ENCODE measurements around the gene DPP7. TPM values are rescaled to one million over a fixed set of nuclear protein-coding genes. Genes with fewer than 3 reads are reported as not detected.

The DPP7 gene
- total RNA-seq, 1 experiment from 2014 or later: 230 TPM

DNA sequence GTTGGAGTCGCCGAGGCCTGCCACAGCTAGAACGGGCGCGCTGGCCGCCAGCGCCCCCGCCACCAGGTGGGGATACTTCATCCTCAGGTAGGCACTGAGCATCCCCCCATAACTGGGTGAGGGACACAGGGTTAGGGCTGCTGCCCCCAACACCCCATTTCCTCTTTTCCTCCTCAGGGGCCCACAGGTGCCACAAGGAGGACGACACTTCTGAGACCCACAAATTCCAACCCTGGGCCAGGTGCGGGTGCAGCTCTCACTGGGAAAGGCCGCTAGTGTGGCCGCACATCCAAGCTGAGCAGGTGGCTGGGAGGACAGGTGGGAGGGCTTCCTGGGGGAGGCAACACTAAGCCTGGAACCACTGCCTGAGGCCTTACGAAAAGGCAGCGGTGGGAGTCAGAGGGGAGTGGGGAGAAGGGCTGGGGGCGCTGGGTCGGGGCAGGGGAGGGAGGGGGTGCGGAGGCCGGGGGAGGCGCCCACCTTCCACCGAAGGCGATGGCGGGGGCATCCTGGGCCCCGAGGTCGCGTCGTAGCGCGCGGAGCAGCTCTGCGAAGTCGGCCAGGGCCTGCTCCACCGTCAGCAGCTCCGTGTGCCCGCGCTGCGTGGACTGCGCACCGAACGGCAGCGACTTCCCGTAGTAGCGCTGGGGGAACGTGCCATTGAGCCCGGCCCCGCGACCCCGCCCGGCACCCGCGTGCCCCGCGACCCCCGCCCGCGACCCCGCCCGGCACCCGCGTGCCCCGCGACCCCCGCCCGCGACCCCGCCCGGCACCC lies 961 bp downstream of the DPP7 start:
- ChIA-PET POLR2A (interaction anchor here (0.6 kb wide), 1 partner anchor 28 kb away, joined by 3 read pairs; no protein-coding TSS in a partner anchor), CTCF (interaction anchor here (0.6 kb wide), 2 partner anchors 14 to 117 kb away, joined by 3 to 4 read pairs; partner anchors contain the start of gene SLC34A3)
- Mint-ChIP-seq H3K27ac (ENCODE audit: unreplicated experiment) (no peak overlapping the region), H3K27me3 (ENCODE audit: insufficient read depth, unreplicated experiment) (no peaks in the 10 kb centered on the region), H3K36me3 (ENCODE audit: insufficient read depth, unreplicated experiment) (peaks cover 9% of the 10 kb centered on the region), H3K9me3 (ENCODE audit: unreplicated experiment) (no peaks in the 10 kb centered on the region), H3K4me1 (ENCODE audit: low read depth, unreplicated experiment) (peaks cover 17% of the 10 kb centered on the region), H3K4me3 (ENCODE audit: unreplicated experiment) (peak overlapping the region; percentile 66)
- Histone ChIP-seq H3K36me3 (ENCODE audit: control insufficient read depth, insufficient read depth, low read length) (no peaks in the 10 kb centered on the region; the same call in 1 of the 2 replicates), H3K4me1 (peaks cover 29% of the 10 kb centered on the region), H3K9me3 (no peaks in the 10 kb centered on the region), H3K4me3 (ENCODE audit: low read depth, low read length) (peak overlapping the region; percentile 70), H3K27me3 (replicated peaks; ENCODE audit: control insufficient read depth, insufficient read depth, low read length) (no peaks in the 10 kb centered on the region)
- no peak for DNase-seq
- TF ChIP-seq, protein P1, sequence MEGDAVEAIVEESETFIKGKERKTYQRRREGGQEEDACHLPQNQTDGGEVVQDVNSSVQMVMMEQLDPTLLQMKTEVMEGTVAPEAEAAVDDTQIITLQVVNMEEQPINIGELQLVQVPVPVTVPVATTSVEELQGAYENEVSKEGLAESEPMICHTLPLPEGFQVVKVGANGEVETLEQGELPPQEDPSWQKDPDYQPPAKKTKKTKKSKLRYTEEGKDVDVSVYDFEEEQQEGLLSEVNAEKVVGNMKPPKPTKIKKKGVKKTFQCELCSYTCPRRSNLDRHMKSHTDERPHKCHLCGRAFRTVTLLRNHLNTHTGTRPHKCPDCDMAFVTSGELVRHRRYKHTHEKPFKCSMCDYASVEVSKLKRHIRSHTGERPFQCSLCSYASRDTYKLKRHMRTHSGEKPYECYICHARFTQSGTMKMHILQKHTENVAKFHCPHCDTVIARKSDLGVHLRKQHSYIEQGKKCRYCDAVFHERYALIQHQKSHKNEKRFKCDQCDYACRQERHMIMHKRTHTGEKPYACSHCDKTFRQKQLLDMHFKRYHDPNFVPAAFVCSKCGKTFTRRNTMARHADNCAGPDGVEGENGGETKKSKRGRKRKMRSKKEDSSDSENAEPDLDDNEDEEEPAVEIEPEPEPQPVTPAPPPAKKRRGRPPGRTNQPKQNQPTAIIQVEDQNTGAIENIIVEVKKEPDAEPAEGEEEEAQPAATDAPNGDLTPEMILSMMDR (IDR thresholded peaks at IDR 0.05; ENCODE audit: insufficient read depth in 1 of 2, low read depth in 1 of 2, low read length in 1 of 2, severe bottlenecking in 1 of 2, unreplicated experiment in 1 of 2): no peak
- TSS peak; percentile 16 for BruUV-seq (replicated peaks)
- intact Hi-C loops (cut with micrococcal nuclease; ENCODE audit: unreplicated experiment): no loop called here

DNA sequence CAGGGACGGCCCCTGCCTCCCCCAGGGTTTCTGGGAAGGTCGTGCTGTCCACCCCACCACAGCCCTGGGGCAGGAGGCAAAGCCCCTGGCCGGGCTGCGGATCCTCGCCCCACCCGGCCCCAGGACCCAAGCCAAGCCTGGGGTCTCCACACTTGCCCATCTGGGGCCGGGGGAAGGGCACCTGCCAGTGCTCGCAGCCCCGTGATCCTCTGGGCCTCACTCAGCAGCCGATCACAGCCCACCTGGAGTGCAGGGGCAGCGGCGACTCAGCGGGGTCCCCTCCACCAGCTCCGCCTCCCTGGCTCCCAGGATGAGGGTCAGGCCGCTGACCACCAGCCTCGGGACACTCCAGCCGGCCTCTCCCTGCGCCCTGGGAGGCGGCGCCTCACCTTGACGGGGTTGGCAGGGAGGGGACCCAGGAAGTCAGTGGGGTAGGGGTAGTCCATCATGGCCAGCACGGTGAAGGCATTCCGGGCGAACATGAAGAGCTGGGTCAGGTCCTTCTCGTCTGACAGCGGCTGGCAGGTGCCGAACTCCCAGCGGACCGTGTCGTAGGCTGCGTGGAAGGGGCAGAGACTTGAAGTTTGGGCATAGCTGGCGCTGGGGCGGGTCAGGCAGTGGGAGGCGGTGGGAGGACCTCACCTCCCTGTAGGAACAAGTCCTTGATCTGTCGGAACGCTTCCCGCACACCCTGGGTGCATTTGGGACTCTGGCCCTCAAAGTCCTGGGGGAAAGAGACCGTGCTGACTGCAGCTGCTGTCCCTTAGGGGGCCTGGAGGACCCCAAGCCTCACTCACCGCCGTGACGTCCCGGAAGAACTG lies 1.8 kb downstream of the DPP7 start:
- Histone ChIP-seq H3K9me3 (no peaks in the 10 kb centered on the region), H3K4me1 (peaks cover 29% of the 10 kb centered on the region), H3K4me3 (ENCODE audit: low read depth, low read length) (no peak overlapping the region), H3K36me3 (ENCODE audit: control insufficient read depth, insufficient read depth, low read length) (no peaks in the 10 kb centered on the region; the same call in 1 of the 2 replicates), H3K27me3 (replicated peaks; ENCODE audit: control insufficient read depth, insufficient read depth, low read length) (no peaks in the 10 kb centered on the region)
- DNase-seq: no peak
- no TSS peak for BruUV-seq (replicated peaks)
- H3K4me3 Mint-ChIP-seq (ENCODE audit: unreplicated experiment): peak overlapping the region; percentile 66
- no peak overlapping the region for H3K27ac Mint-ChIP-seq (ENCODE audit: unreplicated experiment)
- peaks cover 15% of the 10 kb centered on the region for H3K4me1 Mint-ChIP-seq (ENCODE audit: low read depth, unreplicated experiment)
- intact Hi-C loops (cut with micrococcal nuclease; ENCODE audit: unreplicated experiment): no loop called here
- no peaks in the 10 kb centered on the region for H3K27me3 Mint-ChIP-seq (ENCODE audit: insufficient read depth, unreplicated experiment)
- ChIA-PET POLR2A (interaction anchor here (0.6 kb wide), 1 partner anchor 27 kb away, joined by 3 read pairs; no protein-coding TSS in a partner anchor), CTCF (interaction anchor here (0.6 kb wide), 2 partner anchors 15 to 118 kb away, joined by 3 to 4 read pairs; partner anchors contain the start of gene SLC34A3)
- no peaks in the 10 kb centered on the region for H3K9me3 Mint-ChIP-seq (ENCODE audit: unreplicated experiment)
- TF ChIP-seq, protein P1 (IDR thresholded peaks at IDR 0.05; ENCODE audit: insufficient read depth in 1 of 2, low read depth in 1 of 2, low read length in 1 of 2, severe bottlenecking in 1 of 2, unreplicated experiment in 1 of 2): no peak
- H3K36me3 Mint-ChIP-seq (ENCODE audit: insufficient read depth, unreplicated experiment): peaks cover 12% of the 10 kb centered on the region

All from Caco-2 (cell line).